Activated CD8-positive, alpha-beta memory T cell treated with anti-CD3 and anti-CD28 coated beads, Interleukin-2, amount 50 U/mL, for 1 hour (primary cell): Measurements from ENCODE around the gene FSTL3.
"Not testable (repeated sequence)": the region's sequence is repeated elsewhere in the genome, so short reads cannot be mapped to it uniquely, and the experiment has no call there.

ENCODE experiments used
- DNase-seq: peaks from one replicate; pipeline ENCODE4 v3.0.0-alpha.2; 2020; ENCODE audit errors: extremely low read depth

Gene FSTL3

DNA sequence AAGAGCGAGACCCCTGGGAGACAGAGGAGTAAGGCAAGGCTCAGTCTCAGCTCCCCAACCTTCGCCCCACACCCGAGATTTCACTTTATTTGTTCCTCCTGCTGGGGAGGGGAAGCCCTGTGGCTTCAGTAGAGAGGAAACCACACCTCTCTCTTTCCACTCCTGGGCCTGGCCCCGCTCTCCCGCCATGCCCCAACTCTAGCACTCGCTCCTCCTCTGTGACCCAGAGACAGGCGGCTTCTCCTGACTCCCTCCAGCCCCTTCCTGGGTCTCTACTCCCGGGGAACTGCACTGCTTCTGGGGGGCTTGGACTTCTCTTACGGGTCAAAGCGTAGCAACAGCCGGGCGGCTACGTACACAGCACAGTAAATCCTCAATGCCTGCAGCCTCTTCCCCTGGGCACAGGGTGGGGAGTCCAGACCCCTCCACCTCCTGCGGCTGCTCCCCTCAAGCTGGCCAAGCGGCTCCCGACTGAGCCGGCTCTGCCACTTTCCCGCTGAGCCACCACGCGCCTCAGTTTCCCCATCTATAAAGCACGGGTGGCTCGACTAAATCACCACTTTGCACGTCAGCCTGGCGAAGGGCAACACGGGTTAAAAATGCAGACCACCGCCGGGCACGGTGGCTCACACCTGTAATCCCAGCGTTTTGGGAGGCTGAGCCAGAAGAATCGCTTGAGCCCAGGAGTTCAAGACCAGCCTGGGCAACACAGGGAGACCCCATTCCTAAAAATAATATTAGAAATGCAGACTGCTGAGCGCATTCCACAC is 14.6 kb upstream of the FSTL3 start:
- no peak for DNase-seq

DNA sequence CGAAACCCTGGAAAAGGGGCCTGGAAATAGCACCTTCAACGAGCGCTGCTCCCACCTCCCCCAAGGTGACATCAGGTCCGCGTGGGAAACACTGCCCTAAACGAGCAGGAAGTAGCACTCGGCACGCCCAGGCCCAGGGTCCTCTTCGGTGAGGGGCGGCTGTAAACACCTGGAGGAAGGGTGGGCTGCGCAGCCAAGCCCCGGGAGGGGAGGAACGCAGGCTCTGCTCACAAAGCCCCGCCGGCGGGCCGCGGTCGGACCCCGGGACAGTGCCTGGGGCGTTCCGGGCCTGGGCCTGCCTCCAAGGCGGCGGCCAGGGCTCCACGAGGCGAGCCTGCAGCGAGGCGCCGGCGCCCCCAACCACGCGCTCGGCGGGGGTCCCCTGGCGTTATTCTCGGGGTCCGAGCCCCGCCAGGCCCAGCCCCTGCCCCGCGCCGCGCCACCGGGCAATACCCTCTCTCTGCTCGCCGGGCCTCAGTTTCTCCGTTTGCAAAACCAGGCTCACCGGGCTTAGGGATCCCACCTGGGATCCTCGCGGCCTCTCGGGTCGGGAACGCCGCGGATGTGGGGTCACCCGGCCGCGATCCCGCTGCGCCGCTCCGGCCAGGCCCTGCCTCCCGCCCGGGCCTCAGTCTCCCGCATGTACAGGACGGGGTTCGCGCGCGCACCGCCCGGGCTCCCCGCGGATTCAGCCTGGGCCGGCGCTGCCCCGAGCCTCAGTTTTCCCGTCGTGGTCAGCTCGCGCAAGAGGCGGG is 13.8 kb upstream of the FSTL3 start:
- DNase-seq = no peak

DNA sequence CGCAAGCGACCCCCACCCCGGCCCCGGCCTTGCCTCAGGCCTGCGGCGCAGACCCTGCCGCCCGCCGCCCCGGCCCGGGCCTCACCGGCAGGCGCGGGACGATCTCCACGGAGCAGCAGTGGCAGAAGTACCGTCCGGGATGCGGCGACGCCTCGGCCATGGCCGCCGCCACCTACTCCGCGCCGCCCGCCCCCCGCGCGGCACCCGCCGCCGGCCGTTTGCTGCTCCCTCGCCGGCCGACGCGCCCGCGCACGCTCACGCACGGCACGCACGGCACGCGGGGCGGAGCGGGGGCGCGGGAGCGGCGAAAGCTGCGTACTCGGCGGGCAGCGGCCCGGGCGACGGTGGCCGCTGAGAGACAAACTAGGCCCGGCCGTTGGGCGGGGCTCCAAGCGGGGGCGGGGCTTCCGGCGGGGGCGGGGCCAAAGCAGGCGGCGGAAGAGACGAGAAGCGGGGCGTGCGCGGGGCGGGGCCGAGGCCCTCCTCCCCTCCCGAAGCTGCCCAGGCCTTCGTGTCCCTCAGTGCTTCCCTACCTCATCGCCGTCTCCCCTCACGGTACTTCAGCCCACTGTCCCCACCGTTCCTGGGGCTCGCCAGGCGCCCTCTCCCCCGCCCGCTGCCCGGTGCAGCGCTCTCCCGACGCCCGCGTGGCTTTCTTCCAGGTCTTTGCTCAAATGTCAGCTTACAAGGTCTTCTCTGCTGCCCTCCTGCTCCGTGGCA is 13.1 kb upstream of the FSTL3 start, which contains the start of gene RNF126:
TSS of gene RNF126 (minus strand) at position 253 of the 720 bp plus-strand sequence. CDS start at position 160, 93 bp downstream.
- DNase-seq = peak; percentile 71

DNA sequence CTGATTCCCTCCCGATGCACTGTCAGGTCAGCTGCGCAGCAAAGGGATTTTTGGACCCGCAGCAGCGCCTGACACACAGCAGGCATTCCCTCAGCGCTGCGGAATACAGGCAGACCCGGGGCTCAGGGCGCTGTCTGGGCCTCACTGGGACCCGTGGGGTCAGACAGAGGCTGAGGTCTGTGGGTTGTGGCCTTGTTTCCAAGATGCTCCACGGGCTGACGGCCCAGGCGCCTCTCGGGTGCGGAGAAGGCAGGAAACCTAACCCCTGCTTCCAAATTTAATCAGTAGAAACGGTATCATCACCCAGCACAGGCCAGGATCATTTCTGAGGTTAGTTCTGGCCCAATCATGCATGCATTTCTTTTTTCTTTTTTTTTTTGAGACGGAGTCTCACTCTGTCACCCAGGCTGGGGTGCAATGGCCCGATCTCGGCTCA is 12.5 kb upstream of the FSTL3 start:
- no peak for DNase-seq

DNA sequence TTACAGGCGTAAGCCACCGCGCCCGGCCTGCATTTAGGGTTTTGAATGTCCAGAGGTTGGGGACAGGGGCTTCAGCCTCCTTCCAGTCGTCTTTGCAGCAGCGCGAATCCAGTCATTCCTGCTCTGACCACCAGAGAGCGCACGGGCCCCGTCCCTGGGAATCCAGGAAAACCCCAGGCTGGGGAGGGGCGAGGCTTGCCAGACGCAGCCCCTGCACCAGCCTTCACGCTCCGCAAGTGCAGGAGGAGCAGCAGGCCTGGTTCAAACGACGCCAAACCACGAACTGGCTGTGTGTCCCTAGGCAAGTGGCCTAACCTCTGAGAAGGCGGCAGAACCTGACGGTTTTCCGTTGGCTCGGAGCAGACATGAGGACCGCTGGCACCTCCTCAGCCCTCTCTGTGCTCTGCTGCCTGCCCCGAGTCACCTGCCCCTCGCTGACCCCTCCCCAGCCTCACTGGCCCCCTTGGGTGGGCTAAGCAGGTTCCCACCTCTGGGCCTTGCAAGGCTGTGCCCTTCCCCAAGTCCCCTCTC is 11.2 kb upstream of the FSTL3 start:
- peak; percentile 49 for DNase-seq

DNA sequence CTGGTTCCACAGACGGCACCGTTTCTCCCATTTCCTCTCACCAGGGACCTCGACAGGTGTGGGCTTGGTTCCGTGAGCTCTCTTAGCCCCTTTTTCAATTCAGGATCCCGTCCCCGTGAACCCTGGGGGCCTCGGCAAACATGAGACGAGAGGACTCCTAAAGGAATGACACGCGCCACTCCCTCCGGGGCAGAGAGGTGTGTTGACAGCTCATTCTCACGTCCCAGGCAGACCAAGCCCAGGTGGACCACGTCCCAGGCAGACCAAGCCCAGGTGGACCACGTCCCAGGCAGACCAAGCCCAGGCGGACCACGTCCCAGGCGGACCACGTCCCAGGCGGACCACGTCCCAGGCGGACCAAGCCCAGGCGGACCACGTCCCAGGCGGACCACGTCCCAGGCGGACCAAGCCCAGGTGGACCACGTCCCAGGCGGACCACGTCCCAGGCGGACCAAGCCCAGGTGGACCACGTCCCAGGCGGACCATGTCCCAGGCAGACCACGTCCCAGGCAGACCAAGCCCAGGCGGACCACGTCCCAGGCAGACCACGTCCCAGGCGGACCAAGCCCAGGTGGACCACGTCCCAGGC is 9.1 kb upstream of the FSTL3 start:
- not testable (repeated sequence) for DNase-seq

DNA sequence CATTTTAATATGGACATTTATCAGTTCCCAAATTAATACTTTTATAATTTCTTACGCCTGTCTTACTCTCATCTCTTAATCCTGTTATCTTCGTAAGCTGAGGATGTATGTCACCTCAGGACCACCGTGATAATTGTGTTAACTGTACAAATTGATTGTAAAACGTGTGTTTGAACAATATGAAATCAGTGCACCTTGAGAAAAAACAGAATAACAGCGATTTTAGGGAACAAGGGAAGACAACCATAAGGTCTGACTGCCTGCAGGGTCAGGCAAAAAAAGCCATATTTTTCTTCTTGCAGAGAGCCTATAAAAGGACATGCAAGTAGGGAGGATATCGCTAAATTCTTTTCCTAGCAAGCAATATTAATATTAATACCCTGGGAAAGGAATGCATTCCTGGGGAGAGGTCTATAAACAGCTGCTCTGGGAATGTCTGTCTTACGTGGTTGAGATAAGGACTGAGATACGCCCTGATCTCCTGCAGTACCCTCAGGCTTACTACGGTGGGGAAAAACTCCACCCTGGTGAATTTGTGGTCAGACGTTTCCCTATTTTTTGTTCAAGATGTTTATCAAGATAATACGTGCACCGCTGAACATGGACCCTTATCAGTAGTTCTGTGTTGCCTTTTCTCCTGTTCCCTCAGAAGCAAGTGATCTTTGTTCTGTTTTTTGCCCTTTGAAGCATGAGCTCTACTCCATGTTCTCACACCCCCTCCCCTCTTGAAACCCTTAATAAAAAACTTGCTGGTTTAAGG is 7.3 kb upstream of the FSTL3 start:
- DNase-seq = not testable (repeated sequence)

DNA sequence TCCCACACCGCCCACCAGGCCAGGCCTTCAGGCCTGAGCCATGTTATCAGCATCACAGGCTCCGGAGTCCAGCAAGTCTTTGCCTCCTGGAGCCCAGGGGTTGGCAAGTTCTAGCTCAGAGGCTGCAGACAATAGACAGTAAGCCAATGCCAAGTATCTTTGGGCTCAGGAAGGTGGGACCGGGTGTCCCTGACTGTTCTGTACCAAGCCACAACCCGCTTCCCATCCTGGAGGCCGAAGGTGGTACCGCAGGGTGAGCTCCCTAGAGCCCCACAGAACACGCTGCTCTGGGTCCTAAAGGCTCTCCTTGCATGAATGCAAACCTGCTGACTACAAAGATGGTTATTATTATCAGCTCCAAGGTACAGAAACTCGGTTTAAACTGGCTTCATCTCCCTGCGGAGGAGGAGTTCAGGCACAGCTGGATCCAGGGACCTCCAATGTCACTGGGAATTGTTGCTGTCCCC is 5.5 kb upstream of the FSTL3 start:
- DNase-seq = no peak

DNA sequence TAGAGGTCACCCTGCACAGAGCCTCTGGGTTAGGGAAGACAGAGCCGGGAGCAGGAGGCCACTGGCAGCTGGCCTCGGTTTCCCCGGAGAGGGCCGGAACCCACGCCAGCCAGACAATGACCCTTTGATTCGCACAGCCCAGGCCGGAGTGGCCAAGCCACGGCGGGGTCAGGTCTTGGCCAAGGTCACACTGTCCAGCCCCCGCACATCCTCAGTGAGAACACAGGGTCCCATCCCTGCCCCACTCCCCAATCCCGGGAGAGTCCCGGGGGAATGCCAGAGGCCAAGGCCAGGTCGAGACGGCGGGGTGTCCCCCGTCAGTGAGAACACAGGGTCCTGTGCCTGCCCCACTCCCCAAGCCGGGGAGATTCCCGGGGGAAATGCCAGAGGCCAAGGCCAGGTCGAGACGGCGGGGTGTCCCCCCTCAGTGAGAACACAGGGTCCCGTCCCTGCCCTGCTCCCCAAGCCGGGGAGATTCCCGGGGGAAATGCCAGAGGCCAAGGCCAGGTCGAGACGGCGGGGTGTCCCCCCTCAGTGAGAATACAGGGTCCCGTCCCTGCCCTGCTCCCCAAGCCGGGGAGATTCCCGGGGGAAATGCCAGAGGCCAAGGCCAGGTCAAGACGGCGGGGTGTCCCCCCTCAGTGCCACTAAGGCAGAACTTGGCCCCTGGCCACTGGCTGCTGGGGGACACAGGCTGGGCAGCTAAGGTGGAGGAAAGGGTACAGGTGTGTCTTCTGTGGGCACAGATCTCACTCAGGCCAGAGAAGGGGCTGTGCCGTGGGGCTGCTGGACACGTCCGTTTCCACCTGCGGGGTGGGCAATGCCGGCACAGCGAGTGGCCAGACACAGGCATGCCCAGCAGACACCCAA is 1.7 kb upstream of the FSTL3 start:
- no peak for DNase-seq

DNA sequence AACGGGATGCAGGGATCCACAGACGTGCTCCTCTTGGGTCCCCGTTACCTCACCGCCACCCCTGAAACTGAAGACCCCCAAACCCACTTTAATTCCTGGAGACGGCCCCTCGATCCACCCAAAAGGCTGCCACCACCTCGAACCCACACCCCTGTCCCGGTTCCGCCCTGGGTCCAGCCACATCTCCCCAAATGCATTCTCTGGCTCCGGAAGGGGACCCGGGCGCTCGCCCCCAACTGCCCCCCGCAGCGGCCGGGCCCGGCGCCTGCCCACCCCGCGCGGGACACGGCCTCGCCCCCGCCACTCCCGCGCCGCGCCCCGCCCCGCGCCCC is 219 bp upstream of the FSTL3 start:
- no peak for DNase-seq

DNA sequence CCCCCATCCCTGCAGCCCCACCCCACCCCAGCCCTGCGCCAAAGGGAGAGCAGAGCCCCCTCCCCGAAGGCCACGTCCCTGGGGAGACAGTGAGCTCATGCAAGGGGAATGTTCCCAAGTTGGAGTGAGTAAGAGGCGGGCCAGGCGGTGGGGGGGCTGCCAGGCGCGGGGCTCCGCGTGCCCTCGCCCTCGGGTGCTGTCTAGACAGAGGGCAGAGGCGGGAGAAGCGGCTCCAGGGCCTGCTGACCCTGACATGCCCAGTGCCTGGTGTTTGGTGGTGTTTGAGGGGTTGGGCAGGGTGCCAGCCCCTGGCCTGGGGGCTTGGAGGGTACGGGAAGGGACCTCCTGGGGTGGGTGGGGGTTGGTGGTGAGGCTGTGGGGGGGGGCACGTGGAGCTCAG is 1.0 kb downstream of the FSTL3 start:
- no peak for DNase-seq

DNA sequence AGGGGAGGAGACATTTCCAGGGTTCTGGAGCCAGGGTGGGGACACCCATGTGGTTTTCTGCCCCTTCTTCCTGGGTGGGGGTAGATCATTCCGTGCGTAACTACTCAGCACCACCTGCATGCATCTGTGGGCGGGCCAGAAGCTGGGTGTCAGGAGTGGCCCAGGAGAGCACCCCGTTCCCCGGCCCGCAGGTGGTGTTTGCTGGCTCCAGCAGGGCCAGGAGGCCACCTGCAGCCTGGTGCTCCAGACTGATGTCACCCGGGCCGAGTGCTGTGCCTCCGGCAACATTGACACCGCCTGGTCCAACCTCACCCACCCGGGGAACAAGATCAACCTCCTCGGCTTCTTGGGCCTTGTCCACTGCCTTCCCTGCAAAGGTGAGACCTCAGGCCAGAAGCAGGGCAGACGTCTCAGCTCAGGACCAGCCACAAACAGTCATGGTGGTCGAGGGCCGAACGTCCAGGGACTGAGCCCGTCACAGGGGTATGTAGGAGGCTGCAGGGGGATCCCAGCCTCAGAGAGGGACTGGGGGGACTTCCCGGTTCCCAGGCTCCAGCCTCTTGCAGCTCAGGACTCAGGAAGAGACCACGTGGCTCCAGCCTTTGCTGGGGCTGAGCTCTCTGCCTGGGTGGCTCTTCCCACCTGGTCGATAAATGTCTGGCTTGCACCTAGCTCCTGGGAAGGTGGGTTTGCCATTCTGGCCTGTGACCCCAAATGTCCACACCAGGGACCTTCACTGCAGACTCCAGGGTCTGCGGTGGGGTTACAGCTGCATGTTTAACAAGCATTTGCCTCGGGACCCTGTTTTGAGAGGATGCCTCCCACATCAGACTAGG is 1.6 kb downstream of the FSTL3 start:
- DNase-seq = no peak

DNA sequence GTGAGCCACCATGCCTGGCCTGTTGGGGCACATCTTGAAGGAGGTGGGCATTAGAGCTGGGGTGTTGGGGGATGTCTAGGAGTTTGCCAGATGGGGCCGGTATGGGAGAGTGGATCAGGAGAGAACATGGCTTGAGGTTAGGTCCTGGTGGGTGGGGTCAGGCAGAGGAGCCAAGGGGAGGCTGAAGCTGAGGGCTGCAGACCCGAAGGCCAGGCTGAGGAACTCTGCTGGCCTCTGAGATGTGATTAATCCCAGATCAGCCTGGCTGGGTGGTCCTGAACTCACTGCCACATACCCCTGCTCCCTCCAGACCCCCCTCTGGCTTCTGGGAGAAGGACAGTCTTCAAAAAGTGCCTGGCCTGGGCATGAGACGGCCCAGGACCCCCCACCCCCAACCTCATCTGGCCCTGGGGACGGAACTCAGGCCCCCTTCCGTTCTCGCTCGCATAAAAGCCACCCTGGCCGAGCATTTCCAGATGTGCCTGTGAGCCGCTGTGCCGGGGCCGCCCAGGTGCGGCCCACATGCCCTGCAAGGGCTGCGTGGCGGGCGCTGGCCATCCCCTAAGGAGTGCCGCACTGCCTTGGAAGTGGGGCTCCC is 2.7 kb downstream of the FSTL3 start:
- no peak for DNase-seq

DNA sequence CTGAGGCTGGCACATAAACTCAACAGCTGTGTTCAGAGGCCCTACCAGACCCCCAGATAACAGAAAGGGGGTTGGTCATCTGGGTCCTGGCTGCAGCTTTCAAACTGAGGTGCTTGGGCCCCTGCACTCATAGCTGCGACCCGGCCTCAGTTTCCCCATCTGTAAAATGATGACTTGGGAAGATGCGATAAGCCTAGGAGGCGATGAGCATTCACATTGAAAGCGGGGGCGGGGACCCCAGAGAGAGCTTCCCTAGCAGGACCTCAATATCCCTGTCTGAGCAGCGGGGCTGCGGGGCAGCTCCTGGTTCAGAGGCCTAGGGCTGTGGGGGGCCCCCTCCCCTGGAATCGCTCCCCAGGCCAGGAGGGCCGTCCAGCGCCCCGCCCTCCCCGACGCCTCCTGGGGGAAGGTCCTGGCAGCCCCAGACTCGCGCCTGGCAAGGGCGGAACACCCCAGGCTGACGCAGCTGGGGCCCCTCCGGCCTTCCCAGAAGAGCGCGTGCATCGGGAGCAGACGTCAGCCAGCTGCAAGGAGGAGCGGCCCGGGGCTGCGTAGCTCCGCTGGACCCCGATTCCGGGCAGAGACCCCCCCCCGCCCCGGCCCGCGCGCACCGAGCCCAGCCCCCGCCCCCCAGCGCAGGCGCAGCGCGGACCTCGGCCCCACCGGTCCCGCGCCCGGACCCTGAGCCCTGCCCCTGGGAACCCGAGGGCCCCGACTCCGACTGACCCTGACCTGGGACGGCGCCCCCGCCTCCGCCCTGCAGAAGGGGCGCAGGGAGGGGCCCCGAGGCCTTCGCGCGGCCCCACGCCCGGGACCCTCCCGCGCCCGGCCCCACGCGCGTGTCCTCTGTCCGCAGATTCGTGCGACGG is 3.5 kb downstream of the FSTL3 start:
- no peak for DNase-seq

DNA sequence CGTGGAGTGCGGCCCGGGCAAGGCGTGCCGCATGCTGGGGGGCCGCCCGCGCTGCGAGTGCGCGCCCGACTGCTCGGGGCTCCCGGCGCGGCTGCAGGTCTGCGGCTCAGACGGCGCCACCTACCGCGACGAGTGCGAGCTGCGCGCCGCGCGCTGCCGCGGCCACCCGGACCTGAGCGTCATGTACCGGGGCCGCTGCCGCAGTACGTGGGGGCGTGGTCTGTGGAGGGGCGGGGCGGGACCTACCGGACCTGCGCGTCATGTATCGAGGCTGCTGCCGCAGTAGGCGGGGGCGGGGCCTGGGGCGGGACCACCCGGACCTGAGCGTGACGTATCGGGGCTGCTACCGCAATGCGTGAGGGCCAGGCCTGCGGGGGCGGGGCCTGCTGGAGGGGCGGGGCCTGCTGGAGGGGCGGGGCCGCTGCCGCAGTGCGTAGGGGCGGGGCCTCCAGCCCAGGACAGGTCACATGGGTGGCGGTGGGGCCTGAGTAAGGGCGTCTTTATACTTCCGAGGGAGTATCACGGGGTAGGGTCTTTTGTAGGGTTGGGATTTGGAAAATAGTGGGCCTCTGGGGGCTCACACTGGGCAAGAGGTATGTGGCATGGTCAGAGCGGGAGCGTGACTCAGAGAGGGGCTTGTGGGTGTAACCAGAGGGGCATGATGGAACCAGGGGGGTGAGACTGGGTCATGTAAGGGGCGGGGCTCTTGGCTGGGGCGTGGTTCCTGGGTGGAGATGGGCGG is 4.3 kb downstream of the FSTL3 start:
- peak; percentile 97 for DNase-seq

DNA sequence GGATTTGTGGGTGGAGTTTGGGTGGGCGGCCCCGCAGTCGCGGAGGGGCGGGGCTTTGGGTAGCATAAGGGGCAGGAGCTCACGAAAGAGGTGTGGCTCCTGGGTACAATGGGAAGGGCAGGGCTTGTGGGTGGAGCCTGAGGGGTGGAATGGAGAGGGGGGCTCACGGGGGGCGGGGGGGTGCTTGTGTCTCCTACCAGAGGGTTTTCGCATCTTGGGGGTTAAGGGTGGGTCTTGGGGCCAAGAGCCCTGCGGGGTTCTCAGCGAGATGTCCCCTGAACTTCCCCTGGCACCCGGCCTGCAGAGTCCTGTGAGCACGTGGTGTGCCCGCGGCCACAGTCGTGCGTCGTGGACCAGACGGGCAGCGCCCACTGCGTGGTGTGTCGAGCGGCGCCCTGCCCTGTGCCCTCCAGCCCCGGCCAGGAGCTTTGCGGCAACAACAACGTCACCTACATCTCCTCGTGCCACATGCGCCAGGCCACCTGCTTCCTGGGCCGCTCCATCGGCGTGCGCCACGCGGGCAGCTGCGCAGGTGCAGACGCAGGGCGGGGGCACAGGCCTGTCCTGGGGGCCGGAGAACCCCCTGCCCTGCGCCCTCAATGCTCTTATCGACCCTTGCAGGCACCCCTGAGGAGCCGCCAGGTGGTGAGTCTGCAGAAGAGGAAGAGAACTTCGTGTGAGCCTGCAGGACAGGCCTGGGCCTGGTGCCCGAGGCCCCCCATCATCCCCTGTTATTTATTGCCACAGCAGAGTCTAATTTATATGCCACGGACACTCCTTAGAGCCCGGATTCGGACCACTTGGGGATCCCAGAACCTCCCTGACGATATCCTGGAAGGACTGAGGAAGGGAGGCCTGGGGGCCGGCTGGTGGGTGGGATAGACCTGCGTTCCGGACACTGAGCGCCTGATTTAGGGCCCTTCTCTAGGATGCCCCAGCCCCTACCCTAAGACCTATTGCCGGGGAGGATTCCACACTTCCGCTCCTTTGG is 5.1 kb downstream of the FSTL3 start:
- DNase-seq = no peak
